ENCODE measurements around the gene AP2A1.

GRCh38 chr19:49831592-49831991, 64.8 kb downstream of the AP2A1 start:
- TF ChIP-seq CTCF (IDR thresholded peaks at IDR 0.05; ENCODE audit: extremely low read depth in 1 of 2, insufficient read depth in 1 of 2, low read depth in 1 of 2, low read length in 2 of 2): no peak
- TF ChIP-seq POLR2A (IDR thresholded peaks at IDR 0.05; ENCODE audit: low read depth, low read length): no peak
- TF ChIP-seq EZH2 (IDR thresholded peaks at IDR 0.05; ENCODE audit: borderline replicate concordance, low read depth, low read length, severe bottlenecking): no peak
- TF ChIP-seq POLR2AphosphoS5 (IDR thresholded peaks at IDR 0.05; ENCODE audit: insufficient read depth, low read depth, low read length): no peak
- TF ChIP-seq JUN (IDR thresholded peaks at IDR 0.05; ENCODE audit: borderline replicate concordance, insufficient read depth, insufficient read length, low read depth): no peak
- no peak for TF ChIP-seq MAX (IDR thresholded peaks at IDR 0.05; ENCODE audit: insufficient read depth, insufficient read length)
- no peak for TF ChIP-seq MYC (IDR thresholded peaks at IDR 0.05; ENCODE audit: low read depth, low read length)
